Spleen (tissue), 11 donors: ENCODE measurements around the gene RGN. TPM values are rescaled to one million over a fixed set of nuclear protein-coding genes. Genes with fewer than 3 reads are reported as not detected.

Experiments
- DNase-seq: peaks from one replicate; pipeline ENCODE4 v3.0.0-alpha.2; 2020
- H3K27ac ChIP-seq, 8 donors: fragments of 200-600 bp; sonication (generic) in 7 of 8; 1 replicate in 4 of 8; 2 replicates in 4 of 8; pipeline versions ENCODE4 v1.5.0 to v1.8.0; 2016 to 2021; ENCODE audit warnings: inconsistent platforms in 4 of 8, mild to moderate bottlenecking in 4 of 8, moderate library complexity in 1 of 8
- H3K27me3 ChIP-seq, 7 donors: fragments of 200-600 bp; sonication (generic) in 6 of 7; replicated peaks in 1 of 7; 1 replicate in 4 of 7; 2 replicates in 3 of 7; pipeline versions ENCODE4 v1.5.0 to v1.8.0; 2016 to 2021; ENCODE audit warnings: inconsistent platforms in 3 of 7, mild to moderate bottlenecking in 1 of 7
- H3K36me3 ChIP-seq, 6 donors: fragments of 200-600 bp; sonication (generic) in 5 of 6; 1 replicate in 4 of 6; 2 replicates in 2 of 6; pipeline versions ENCODE4 v1.5.0 to v1.8.0; 2016 to 2021; ENCODE audit warnings: inconsistent platforms in 2 of 6
- H3K4me1 ChIP-seq, 6 donors: fragments of 200-600 bp; sonication (generic) in 5 of 6; 1 replicate in 3 of 6; 2 replicates in 3 of 6; pipeline versions ENCODE4 v1.5.0 to v1.8.0; 2016 to 2021; ENCODE audit warnings: inconsistent platforms in 3 of 6
- H3K4me3 ChIP-seq, 8 donors: fragments of 200-600 bp; sonication (generic) in 7 of 8; 1 replicate in 4 of 8; 2 replicates in 4 of 8; pipeline versions ENCODE4 v1.5.0 to v1.8.0; 2016 to 2021; ENCODE audit warnings: inconsistent platforms in 4 of 8, mild to moderate bottlenecking in 4 of 8, moderate library complexity in 2 of 8
- H3K9me3 ChIP-seq, 8 donors: fragments of 200-600 bp; sonication (generic) in 7 of 8; 1 replicate in 4 of 8; 2 replicates in 4 of 8; pipeline versions ENCODE4 v1.5.0 to v1.8.0; 2016 to 2021; ENCODE audit warnings: inconsistent platforms in 4 of 8
- POLR2A ChIP-seq, 3 donors: fragments of 450-650 bp; IDR thresholded peaks; one replicate each; pipeline ENCODE4 v1.5.1; 2017; ENCODE audit warnings: antibody characterized with exemption in 3 of 3, mild to moderate bottlenecking in 1 of 3
- POLR2AphosphoS5 ChIP-seq, 3 donors: sonication (generic); formaldehyde crosslinking; IDR thresholded peaks; one replicate each; pipeline ENCODE4 v1.5.1; 2017; ENCODE audit warnings: antibody characterized with exemption in 3 of 3
- WGBS, 5 donors: extraction: QIAGEN DNeasy Blood & Tissue Kit in 3 of 5; methylation state at CpG; one replicate each; pipeline versions ENCODE4 v1.1.5 to v1.1.7; 2013 to 2018; 5-methylcytosine and 5-hydroxymethylcytosine counted together
- intact Hi-C: fragments of 100-400 bp; cut with DNase I; formaldehyde crosslinking; loops from one replicate; pipeline ENCODE4 v1.15.0; 2023; ENCODE audit warnings: low total_unique reads
- polyA plus RNA-seq, 3 donors: library from polyadenylated mRNA; stranded (reverse); fragments of 200-250 nt; gene quantifications; one replicate each; pipeline ENCODE4 v1.2.1, GENCODE V29; 2013
- total RNA-seq, 7 donors: library from RNA; depleted of rRNA in 3 of 7; stranded (reverse); fragments of >200 nt in 3 of 7; fragmentation: NEBNext Ultra II Directional in 4 of 7; extraction: Animal tissue kit (Norgen Biotek cat#: 25700) in 4 of 7; gene quantifications; one replicate each; pipeline versions ENCODE4 v1.1.0 to v1.2.1, GENCODE V29; 2016 to 2021
- TF ChIP-seq, protein P1 (sequence below), 11 experiments: fragments of 200-600 bp in 7 of 11; fragments of 450-650 bp in 4 of 11; sonication (generic) in 4 of 11; IDR thresholded peaks in 8 of 11; conservative IDR thresholded peaks in 3 of 11; 1 replicate in 7 of 11; 2 replicates in 4 of 11; pipeline versions ENCODE4 v1.4.0 to v1.8.0; 2016 to 2021; ENCODE audit warnings: antibody characterized with exemption in 11 of 11, inconsistent platforms in 4 of 11, mild to moderate bottlenecking in 1 of 11
- donor health status: healthy with polysubstance abuse.
- donor health status: DM: no; HTN: no; CAD: no; lungs with moderate emphysema.
- donor health status: DM: no; HTN: no; CAD: no.
- donor health status: Bipolar disorder and iron deficiency.
- donor health status: healthy.
- donor health status: DM: no; HTN: no; CAD: no.
- donor health status: DM: yes; HTN: yes; CAD: no.

The RGN gene
- total and polyA plus RNA-seq, 10 donors, result 1.3 to 6.6 (median 4.9) TPM

DNA sequence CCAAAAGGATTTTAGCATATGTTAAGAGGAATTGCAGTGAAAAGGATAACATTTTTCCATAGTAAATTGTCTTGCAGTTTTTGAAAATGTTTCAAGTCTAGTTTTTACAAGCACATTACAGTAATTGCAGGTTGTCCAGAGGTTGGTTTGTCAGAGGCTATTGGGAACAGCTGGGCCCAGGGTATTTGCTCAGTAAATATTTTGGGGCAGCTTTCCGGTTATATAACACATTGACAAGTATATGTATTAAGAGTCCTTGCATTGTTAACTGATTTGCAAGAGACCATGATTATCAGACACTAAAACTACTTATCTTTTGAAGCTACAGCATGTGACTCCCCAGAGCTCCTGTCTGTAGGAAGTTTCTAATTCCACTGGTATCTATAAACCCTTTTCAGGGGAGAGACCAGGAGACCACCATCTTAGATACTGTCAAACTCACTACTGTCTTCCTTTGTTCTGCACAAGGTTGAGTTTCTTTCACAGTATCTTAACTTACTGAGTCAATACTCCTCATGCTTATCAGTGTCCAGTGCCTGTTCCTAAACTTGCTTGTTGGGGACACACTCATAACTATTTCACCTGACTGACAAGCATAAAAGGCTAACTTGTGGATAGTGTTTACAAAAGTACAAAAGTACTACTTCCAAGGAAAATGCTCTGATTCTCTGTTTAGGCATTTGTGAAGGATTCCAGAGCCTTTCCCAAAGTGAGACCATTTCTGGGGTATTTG lies 18.9 kb upstream of the RGN start:
- intact Hi-C loops, result no loop called here
- H3K4me1 ChIP-seq, result no peaks in the 10 kb centered on the region
- H3K4me3 ChIP-seq, result no peak overlapping the region
- DNase-seq, result no peak
- no peaks in the 10 kb centered on the region for H3K9me3 ChIP-seq
- WGBS, 5 donors, result 65 to 100% (median 93%) methylated on average over 1 of the region's 1 CpG
- H3K27ac ChIP-seq, result no peak overlapping the region
- peaks cover 0 to 29% (median 0%) of the 10 kb centered on the region in 6 donors for H3K36me3 ChIP-seq
- TF ChIP-seq POLR2A (IDR thresholded peaks at IDR 0.05) (no peak), POLR2AphosphoS5 (IDR thresholded peaks at IDR 0.05) (no peak)
- TF ChIP-seq, protein P1, sequence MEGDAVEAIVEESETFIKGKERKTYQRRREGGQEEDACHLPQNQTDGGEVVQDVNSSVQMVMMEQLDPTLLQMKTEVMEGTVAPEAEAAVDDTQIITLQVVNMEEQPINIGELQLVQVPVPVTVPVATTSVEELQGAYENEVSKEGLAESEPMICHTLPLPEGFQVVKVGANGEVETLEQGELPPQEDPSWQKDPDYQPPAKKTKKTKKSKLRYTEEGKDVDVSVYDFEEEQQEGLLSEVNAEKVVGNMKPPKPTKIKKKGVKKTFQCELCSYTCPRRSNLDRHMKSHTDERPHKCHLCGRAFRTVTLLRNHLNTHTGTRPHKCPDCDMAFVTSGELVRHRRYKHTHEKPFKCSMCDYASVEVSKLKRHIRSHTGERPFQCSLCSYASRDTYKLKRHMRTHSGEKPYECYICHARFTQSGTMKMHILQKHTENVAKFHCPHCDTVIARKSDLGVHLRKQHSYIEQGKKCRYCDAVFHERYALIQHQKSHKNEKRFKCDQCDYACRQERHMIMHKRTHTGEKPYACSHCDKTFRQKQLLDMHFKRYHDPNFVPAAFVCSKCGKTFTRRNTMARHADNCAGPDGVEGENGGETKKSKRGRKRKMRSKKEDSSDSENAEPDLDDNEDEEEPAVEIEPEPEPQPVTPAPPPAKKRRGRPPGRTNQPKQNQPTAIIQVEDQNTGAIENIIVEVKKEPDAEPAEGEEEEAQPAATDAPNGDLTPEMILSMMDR (IDR thresholded peaks at IDR 0.05 in 8 of 11, conservative IDR thresholded peaks at IDR 0.05 in 3 of 11), result no peak
- peaks cover 0 to 12% (median 0%) of the 10 kb centered on the region in 7 donors for H3K27me3 ChIP-seq

DNA sequence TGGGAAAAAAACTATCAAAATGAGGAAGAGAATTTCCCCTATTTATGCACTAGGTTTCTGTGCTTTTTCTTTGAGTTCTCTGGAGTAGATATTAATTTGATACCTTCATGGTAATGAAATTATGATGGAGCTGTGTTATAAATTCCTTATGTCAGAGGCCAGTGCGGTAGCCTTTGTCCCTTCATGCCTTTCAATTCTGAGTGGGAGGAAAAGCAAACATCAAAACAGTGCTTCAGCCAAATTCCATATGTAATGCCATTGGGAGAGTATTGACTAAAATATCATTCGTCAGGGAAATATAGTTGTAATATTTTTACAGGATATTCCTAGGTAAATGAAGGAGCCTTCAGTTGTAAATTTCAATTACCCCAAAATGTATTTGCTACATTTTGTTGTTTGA lies 17.5 kb upstream of the RGN start:
- Histone ChIP-seq H3K4me1 (no peaks in the 10 kb centered on the region), H3K36me3 (peaks cover 0 to 25% (median 0%) of the 10 kb centered on the region in 6 donors), H3K27me3 (peaks cover 0 to 12% (median 0%) of the 10 kb centered on the region in 7 donors), H3K4me3 (no peak overlapping the region), H3K9me3 (no peaks in the 10 kb centered on the region), H3K27ac (no peak overlapping the region)
- TF ChIP-seq POLR2AphosphoS5 (IDR thresholded peaks at IDR 0.05) (no peak), POLR2A (IDR thresholded peaks at IDR 0.05) (no peak)
- TF ChIP-seq, protein P1 (IDR thresholded peaks at IDR 0.05 in 8 of 11, conservative IDR thresholded peaks at IDR 0.05 in 3 of 11), result no peak
- 85 to 95% (median 87%) methylated on average over 2 of the region's 2 CpGs for WGBS, 5 donors
- DNase-seq, result no peak
- intact Hi-C loops, result no loop called here

DNA sequence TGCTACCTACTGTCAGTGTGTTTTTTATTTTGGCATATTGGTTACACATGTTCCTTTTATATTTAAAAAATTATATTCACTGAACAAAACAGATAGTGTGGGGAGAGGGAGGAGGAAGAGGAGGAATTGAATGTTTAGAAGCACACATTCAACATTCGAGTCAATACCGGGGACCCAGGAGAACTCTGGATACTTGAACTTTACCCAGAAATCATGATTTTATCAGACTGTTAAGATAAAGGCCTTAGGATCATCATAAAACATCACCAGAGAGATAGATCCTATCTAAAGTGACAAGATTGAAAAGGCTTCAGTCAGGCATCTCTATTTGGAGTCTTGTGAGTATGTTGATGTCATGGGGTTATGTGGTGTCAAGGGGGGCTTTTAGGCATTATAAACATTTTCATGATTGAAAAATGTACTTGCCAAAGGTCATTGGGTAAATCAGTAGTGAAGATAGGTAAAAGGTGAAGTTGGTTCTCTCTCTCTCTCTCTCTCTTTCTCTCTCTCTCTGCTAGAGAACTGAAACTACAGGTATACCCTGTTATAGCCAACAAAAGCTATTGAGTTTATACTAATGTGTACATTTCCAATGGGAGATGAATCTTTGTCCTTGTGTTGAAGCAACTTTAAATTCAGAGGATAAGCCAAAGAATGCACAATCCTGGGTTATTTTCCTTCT lies 16.9 kb upstream of the RGN start:
- TF ChIP-seq POLR2AphosphoS5 (IDR thresholded peaks at IDR 0.05), result no peak
- TF ChIP-seq, protein P1 (IDR thresholded peaks at IDR 0.05 in 8 of 11, conservative IDR thresholded peaks at IDR 0.05 in 3 of 11), result no peak
- TF ChIP-seq POLR2A (IDR thresholded peaks at IDR 0.05), result no peak
- Histone ChIP-seq H3K27me3 (peaks cover 0 to 11% (median 0%) of the 10 kb centered on the region in 7 donors), H3K36me3 (peaks cover 0 to 22% (median 0%) of the 10 kb centered on the region in 6 donors), H3K4me3 (no peak overlapping the region), H3K9me3 (no peaks in the 10 kb centered on the region), H3K27ac (no peak overlapping the region), H3K4me1 (no peaks in the 10 kb centered on the region)
- intact Hi-C loops, result no loop called here
- 73 to 100% (median 89%) methylated on average over 2 of the region's 2 CpGs for WGBS, 5 donors
- DNase-seq, result no peak

DNA sequence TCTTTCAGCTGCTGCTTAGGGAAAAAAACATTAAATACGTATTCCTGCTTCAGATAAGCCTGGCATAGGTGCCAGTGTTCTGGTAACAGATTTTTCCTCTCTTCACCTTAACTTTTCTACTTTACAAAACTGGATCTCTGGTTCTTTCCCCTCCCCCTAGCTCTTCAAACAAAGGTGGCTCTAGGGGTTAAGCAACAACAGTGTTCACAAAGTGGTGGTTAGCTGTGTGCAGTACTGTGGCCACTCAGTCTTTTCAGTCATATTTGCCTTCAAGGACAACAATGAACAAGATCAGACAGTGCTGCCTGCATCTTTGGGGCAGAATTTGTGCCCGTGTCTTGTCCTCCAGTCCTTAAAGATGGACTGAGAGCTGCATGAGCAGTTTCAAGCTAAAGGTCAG lies 15.1 kb upstream of the RGN start:
- no peaks in the 10 kb centered on the region for H3K9me3 ChIP-seq
- H3K27ac ChIP-seq, result no peak overlapping the region
- no peaks in the 10 kb centered on the region for H3K4me1 ChIP-seq
- H3K27me3 ChIP-seq, result peaks cover 0 to 6% (median 0%) of the 10 kb centered on the region in 7 donors
- 67 to 97% (median 88%) methylated on average over 2 of the region's 2 CpGs for WGBS, 5 donors
- TF ChIP-seq, protein P1 (IDR thresholded peaks at IDR 0.05 in 8 of 11, conservative IDR thresholded peaks at IDR 0.05 in 3 of 11), result no peak
- TF ChIP-seq POLR2AphosphoS5 (IDR thresholded peaks at IDR 0.05) (no peak), POLR2A (IDR thresholded peaks at IDR 0.05) (no peak)
- intact Hi-C loops, result no loop called here
- no peak for DNase-seq
- peaks cover 0 to 5% (median 0%) of the 10 kb centered on the region in 6 donors for H3K36me3 ChIP-seq
- H3K4me3 ChIP-seq, result no peak overlapping the region
